Measurements from ENCODE around the gene TCTN3.

GRCh38 chr10:95635319-95635733, 58.4 kb downstream of the TCTN3 start:
- no peak for TF ChIP-seq EZH2 (IDR thresholded peaks at IDR 0.05; ENCODE audit: low read length, unreplicated experiment)
- no peak for TF ChIP-seq EZH2phosphoT487 (IDR thresholded peaks at IDR 0.05; ENCODE audit: borderline replicate concordance, low read length)
- no peak for TF ChIP-seq CTCF (conservative IDR thresholded peaks at IDR 0.05; ENCODE audit: low read depth, low read length)
